GM19239 (cell line): ENCODE measurements around the gene MSMB.
"Not testable (repeated sequence)": the region's sequence is repeated elsewhere in the genome, so short reads cannot be mapped to it uniquely, and the experiment has no call there.

ENCODE experiments used
- DNase-seq: peaks from one replicate; pipeline ENCODE4 v3.0.0; 2011; ENCODE audit warnings: low spot score; ENCODE audit not compliant: insufficient read length
- FAIRE-seq: peaks from 2 replicates; lab custom pipeline; 2011; peaks lifted over from hg19 to GRCh38; lab: Jason Lieb, UNC

Gene MSMB

DNA sequence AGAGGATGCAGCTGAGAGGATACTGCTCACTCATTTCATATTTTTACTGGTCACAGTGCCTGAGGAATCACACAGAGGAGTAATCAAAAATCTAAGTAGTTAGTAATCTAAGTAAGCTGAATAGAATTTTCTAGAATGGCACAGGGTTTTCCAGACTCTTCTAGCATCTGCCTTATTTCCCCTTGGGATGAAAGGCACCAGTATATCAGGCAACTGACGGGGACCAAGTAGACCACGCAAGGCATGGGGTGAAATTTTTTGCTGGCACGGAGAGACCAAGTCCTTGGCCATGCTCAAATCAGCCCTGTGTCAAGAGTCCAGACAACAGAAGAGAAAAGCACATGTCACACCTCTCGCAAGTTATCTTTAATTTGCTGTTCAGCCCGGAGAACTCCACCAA lies 29.9 kb downstream of the MSMB start:
- FAIRE-seq, result no peak
- DNase-seq, result no peak

DNA sequence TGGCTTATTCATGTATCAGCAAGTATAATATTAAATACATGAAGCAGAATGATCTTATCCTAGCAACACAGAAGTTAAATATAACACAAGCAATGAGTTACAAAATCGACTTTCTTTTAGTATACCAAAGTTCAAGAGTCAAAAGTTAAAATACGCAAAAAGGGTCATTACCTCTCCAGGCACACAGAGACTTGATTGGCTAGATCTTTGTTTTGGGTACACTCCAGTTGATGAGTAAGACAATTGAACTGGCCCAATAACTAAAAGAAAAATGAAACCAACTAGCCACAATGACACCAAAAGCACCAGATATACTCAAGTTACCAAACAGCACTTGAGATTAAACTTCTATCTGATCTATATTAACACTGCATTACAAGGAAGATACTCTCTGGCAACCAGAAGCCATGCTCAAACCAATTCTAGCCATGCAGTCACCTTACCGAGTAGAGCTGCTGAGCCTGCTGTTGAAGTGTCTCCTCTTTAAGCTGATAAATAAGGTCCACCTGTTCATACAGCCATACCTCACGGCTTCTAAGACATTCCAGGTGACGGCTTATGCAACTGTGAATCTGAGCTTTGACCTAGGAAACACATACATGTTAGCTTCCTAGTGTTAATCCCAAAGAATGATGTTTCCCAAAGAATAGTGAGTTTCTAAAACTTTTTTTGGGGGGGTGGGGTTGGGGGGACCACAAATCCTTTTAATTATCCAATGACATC lies 31.2 kb downstream of the MSMB start:
- DNase-seq (no peak), FAIRE-seq (no peak)

DNA sequence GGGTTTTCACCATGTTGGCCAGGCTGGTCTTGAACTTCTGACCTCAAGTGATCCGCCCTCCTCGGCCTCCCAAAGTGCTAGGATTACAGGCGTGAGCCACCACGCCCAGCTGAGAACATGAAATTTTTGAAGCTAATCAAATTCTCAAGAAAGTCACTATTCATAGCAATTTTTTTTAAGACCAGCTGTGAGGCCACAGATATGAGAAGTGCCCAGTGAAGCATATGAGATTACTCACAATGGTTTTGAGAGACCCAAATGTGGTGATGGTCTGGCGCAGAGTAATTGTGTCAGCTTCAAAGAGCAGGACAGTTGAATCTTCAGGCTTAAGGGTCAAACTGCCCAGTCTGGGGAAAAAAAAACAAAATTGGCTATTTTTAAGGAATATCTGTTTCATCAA lies 31.9 kb downstream of the MSMB start:
- FAIRE-seq, result no peak
- no peak for DNase-seq

DNA sequence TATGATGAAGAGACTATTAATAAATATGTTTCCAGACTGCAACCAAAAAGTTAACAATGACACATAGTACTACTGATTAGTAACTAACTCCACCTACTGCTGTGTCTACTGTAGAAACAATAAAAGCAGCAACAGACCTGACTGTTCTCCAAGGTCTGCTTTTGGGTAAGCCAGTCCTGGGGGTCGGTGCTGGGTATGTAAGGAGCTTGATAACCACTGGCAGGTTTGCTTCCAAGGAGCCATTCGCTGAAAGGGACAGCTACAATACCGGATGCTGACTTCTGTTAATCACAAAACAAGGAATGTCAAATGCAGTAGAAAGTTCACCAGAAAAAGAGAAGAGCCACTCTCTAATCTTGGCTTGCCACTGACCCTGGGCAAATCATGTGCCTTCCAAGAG lies 33.3 kb downstream of the MSMB start:
- DNase-seq (no peak), FAIRE-seq (no peak)

DNA sequence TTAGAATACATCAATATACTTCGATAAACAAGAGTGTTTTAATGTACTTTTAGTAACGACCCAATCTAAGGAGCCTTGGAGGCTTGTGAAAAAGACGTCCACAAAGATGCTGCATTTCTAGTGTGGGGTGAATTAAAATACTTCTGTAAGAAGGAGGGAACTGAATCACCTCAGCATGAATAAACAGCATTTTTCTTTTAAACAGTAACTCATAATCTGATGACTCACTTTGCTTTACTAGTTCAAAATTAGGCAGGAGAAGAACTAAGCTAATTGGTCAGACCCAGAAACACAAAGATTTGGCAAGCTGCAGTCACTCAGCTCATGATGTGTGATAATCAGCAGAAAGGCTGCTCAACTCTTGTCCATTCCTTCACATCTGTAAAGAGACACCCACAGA lies 39.9 kb downstream of the MSMB start:
- no peak for FAIRE-seq
- DNase-seq, result no peak

DNA sequence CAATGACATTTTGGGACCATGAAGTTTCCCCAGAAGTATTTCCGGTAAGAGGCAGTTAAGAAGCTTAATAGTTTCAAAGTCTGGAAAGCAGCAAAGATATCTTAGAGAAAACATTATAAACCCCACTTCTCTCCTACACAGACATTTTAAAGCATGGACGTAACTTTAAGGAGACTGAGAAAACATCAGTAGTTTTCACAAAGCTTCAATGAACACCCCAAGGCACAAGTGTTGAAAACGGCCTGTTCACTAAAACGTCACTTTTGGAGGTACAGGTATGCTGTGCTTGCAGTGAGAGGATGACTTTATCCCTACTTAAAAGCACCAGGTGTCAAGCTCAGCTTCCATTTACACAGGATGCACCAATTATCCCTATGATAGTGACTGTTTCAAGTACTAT lies 40.7 kb downstream of the MSMB start:
- no peak for FAIRE-seq

DNA sequence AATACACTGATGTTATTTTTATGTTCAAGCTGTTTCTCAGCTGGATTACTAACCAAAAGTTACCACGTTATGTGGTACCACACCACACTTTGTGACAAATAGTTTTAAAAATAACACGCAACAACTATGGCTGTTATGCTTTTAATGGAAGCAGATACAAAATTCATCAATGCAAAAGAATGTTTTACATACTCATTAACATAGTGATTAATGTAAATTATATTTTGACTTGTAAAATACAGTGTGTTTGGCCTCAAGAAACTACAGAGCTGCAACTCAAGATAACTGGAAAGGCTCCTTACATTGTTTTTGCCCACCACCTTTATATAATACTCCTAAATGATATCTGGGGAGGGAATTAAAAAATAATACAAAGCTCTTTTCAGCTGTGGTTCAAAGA lies 41.1 kb downstream of the MSMB start:
- FAIRE-seq (no peak), DNase-seq (no peak)

More for the DNA sequence above, 40.7 kb downstream of the MSMB start:
- no peak for DNase-seq

DNA sequence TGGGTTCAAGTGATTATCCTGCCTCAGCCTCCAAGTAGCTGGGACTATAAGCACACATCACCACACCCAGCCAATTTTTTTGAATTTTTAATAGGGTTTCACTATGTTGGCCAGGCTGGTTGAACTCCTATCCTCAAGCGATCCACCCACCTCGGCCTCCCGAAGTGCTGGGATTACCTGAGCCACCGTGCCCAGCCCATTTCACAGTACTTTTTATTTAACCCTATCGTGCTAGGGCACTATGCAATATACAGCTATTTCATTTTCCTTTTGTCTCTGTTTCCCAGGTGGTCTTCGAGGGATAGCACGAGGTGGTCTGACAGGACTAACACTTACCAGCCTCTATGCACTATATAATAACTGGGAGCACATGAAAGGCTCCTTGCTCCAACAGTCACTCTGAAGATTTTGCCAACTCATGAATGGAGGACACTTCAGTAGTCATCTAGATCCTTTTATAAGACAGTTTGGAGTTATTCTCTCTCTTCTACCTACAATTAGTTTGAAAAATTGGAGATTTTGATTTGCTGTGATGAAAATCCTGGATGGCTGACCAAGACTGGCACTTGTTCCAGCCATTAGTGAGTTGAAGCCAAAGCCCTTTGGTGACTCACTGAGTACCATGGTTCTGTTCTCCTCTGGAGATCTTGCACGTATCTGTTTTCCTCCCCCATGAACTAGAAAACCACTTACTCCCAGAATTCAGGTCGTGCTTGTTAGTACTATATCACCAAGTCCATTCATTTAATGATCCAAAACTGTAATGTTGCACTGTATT lies 43.0 kb downstream of the MSMB start:
- FAIRE-seq (no peak), DNase-seq (no peak)

DNA sequence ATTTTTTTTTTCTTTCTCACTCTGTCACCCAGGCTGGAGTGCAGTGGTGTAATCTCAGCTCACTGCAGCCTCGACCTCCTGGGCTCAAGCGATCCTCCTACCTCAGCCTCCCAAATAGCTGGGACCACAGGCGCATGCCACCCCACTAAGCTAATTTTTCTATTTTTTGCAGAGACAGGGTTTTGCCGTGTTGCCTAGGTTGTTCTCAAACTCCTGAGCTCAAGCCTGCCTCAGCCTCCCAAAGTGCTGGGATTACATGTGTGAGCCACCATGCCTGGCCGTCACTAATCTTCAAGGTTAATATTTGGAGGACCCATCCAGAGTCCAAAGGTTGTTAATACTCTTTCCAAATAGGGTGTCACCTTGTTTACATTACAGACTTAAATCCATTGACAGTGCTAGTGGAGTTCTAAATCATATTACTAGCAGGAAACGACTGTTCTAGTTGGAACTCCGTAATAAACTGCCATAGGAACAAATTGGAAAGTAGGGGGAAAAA lies 43.8 kb downstream of the MSMB start:
- DNase-seq, FAIRE-seq: not testable (repeated sequence)

DNA sequence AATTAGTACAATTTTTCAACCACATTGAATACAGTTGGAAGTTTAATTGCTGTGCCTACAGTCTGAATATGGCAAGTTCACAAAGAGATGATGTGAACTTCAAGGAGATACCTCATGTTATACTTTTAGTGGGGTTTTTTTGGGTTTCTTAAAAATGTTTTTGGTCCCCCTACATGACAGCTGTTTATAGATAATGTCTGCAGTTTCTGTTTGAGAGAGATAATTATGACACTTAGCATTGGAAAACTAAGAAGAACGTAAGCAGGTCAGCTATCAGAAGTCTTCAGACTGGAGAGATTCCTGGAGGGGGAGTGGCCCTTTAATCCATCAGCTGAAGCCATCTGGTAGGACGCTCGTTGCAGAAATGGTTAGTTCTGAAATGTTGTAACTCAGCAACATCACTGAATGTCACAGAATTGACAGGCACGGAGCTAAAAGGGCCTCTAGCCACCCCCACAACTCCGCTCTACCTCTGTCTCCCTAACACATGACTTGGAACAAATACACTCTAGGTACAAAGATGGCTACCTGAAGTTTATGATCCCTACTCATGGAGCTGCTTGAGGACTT lies 44.8 kb downstream of the MSMB start:
- FAIRE-seq, result no peak

DNA sequence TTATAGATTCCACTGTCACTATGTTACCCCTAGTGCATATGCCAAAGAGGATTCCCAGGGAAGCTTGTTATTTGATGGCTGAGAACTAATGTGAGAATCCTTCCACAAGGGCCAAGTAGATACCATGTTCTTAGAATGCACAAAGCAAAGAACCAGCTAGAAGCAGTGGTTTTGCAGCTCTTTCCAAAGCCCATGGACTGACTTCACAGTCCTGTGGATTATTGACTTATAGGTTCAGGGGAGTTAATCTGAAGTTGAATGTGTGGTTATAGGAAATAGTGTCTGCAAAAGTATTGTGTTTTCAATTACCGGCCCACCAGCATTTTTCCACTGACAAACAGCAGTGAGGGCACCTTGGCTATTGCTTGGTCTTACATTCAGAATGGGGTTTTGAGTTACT lies 45.5 kb downstream of the MSMB start:
- FAIRE-seq (no peak), DNase-seq (no peak)

More for the DNA sequence above, 44.8 kb downstream of the MSMB start:
- DNase-seq, result no peak

DNA sequence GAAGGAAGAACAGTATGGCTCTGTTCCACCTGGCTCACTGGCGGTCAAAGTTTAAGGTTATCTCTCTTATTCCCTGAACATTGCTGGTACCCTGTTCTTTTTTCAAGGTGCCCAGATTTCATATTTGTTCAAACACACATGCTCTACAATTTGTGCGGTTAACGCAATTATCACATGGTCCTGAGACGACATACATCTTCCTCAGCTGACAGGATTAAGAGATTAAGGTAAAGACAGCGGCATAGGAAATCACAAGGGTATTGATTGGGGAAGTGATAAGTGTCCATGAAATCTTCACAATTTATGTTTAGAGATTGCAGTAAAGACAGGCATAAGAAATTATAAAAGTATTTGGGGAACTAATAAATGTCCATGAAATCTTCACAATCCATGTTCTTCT lies 46.1 kb downstream of the MSMB start:
- FAIRE-seq, DNase-seq: not testable (repeated sequence)

DNA sequence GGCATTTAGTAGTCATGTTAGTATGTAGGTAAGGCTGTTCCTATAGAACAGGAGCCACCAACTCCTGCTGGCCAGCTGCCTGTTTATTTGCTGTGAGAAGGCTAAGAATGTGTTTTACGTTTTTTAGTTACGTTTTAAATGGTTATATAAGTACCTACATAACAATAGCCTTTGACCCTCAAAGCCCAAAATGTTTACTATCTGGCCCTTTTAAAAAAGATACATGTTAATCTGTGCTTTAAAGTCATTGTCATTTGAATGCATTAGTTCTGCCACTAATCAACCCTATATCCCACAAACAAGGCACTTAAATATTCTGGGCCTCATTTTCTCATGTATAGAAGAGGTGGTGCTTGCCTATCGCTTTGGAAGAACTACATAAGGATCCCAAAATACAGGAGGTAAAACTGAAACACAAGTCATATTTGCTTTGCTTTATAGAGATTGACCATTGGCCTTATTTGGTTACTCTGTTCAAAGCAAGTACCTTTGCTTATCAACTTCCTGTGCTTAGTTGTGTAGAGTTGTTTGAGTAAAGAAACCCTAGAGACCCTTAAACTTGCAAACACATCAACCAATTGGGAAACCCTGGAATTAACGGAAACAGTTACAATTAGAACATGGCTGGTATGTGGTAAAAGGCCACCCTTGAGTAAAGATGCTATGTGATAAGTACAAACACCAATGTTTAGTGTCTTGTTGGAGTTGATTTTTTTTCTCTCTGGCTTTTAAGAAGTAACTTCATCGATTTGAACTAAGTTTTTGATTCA lies 47.9 kb downstream of the MSMB start:
- no peak for FAIRE-seq
- DNase-seq, result no peak

DNA sequence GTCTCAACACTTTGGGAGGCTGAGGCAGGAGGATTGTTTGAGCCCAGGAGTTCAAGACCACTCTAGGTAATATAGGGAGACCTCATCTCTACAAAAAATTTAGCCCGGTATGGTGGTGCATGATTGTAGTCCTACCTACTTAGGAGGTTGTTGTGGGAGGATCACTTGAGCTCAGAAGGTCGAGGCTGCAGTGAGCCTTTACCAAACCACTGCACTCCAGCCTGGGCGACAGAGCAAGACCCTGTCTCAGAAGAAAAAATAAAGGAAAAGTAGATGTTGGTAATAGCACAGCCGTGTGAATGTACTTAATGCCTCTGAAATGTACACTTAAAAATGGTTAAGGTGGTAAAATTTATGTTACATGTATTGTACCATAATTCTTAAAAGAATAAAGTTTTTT lies 48.5 kb downstream of the MSMB start:
- DNase-seq (no peak), FAIRE-seq (no peak)

DNA sequence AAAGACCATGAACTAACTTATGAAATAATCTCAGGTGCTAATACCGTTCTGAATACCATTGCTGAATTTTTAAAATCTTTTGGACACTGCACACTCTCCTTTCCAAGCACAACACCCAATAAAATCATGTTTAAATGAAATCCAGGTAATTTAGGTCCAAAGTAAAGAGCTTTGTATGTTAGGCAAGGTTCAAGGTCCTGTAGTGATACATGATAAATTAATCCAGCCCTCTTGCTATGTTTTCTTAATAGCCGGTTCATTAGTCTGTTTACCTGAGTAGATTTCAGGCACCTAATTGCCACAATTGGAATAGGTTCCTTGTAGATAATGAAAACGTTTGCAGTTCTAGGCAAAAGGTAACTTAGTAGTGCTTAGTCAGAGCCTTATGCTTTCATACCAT lies 60.5 kb downstream of the MSMB start:
- FAIRE-seq, DNase-seq: not testable (repeated sequence)

DNA sequence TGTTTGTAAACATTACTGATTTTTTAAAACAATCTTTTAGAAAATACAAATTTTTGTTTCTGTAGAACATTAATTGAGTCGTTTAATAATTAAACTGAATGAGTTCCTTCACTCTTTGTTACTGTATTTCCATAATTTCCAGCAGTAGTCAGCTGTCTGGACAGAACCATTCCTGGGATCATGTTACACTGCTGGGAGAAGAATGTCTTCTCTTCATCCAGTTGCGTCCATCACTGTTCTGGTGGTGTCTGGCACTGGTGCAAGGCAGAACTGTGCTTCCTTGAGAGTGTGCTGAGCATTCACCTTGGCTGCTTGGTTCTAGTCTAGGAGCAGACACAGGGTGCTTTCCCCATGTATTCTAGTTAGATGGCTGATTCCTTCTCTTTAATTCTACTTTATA lies 61.6 kb downstream of the MSMB start:
- not testable (repeated sequence) for FAIRE-seq

DNA sequence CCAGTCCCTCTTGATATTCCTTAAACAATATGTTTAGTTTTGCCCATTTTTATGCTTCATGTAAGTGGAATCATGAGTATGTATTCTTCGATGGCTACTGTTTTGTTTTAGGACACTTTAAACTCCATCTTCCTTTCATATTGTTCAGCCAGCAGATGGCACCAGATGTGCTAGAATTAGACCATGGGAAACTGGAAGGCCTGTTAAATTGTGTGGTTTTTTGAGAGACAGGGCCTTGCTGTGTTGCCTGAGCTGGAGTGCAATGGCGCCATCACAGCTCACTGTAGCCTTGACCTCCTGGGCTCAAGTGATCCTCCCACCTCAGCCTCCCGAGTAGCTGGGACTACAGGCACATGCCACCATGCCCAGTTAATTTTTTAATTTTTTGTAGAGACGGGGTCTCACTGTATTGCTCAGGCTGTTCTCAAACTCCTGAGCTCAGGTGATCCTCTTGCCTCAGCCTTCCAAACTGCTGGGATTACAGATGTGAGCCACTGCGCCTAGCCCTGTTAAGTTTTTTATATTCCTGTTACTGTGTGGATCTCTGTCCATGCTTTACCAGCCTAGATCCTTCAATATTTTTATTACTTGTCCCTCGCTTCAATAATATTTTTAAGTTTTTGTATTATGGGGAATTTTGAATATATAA lies 62.4 kb downstream of the MSMB start:
- not testable (repeated sequence) for DNase-seq, FAIRE-seq

More for the DNA sequence above, 61.6 kb downstream of the MSMB start:
- not testable (repeated sequence) for DNase-seq
